ENCODE data around the gene STK32B.

The STK32B gene

GRCh38 chr4:5164221-5164912 is 113.1 kb downstream of the STK32B start:
- no peak for TF ChIP-seq TEAD4 (IDR thresholded peaks at IDR 0.05)
- TF ChIP-seq TAF1 (IDR thresholded peaks at IDR 0.05; ENCODE audit: low read depth): no peak
- TF ChIP-seq RAD21 (IDR thresholded peaks at IDR 0.05; ENCODE audit: low read depth): no peak

DNA sequence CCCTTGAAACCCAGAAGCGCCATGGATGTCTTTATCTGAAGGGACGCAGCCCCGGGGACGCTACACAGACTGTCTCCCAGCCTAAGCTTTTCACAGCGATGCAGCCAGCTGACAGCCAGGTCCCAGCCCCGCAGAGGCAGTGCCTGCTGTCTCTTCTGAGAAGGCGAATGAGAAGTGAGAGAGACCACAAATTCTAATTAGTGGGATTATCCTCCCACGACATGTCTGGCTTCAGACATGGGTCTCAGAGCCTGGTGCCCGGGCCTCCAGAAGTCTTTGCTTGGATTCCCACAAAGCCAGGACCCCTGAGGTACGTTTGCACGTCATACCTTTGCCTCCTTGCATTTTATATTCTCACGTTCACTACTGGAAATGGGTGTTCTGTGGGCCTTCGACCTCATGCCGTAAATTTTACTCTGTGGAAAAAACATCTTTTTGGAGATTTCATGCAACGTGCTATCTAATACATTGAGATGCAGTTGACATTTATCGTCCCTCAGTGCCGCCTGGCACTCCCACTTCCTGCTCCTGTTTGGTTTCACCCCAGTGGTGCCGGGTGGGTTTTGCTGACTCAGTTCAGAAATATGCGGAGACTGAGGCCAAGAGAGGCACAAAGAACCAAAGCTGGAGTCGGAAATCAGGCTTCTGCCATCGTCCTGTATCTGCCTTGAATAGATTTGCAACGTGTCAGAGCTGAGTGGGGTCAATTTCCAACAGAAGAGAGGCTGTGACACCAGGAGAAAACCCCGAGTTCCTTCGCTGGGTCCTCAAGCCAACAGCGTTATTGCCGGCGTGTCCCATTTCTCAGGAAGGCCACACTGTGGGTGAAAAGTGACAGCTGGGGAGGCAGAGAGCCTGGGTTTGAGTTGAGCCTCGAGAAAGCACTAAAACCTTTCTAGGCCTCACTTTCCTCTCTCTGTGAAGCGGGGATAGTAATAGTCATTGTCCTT is 114.4 kb downstream of the STK32B start:
- TF ChIP-seq CEBPB (IDR thresholded peaks at IDR 0.05): no peak
- TF ChIP-seq TAF1 (IDR thresholded peaks at IDR 0.05; ENCODE audit: low read depth): no peak
- no peak for TF ChIP-seq REST (IDR thresholded peaks at IDR 0.05; ENCODE audit: low read depth)
- TF ChIP-seq YY1 (IDR thresholded peaks at IDR 0.05; ENCODE audit: low read depth): no peak
- no peak for TF ChIP-seq TCF12 (IDR thresholded peaks at IDR 0.05; ENCODE audit: low read depth)

- TF ChIP-seq ZBTB7A (IDR thresholded peaks at IDR 0.05; ENCODE audit: low read depth) (no peak), REST (IDR thresholded peaks at IDR 0.05; ENCODE audit: low read depth) (no peak), FOXM1 (IDR thresholded peaks at IDR 0.05; ENCODE audit: borderline replicate concordance, low read depth) (no peak), NFIC (IDR thresholded peaks at IDR 0.05) (no peak), EP300 (IDR thresholded peaks at IDR 0.05; ENCODE audit: borderline replicate concordance) (no peak), CEBPB (IDR thresholded peaks at IDR 0.05) (no peak), EGR1 (IDR thresholded peaks at IDR 0.05) (no peak), TCF12 (IDR thresholded peaks at IDR 0.05; ENCODE audit: low read depth) (no peak), YY1 (IDR thresholded peaks at IDR 0.05; ENCODE audit: low read depth) (no peak), CREB1 (IDR thresholded peaks at IDR 0.05; ENCODE audit: low read depth) (no peak), TEAD4 (IDR thresholded peaks at IDR 0.05) (no peak), RAD21 (IDR thresholded peaks at IDR 0.05; ENCODE audit: low read depth) (no peak), TAF1 (IDR thresholded peaks at IDR 0.05; ENCODE audit: low read depth) (no peak), MAX (IDR thresholded peaks at IDR 0.05) (no peak)
- TF ChIP-seq, protein P1, sequence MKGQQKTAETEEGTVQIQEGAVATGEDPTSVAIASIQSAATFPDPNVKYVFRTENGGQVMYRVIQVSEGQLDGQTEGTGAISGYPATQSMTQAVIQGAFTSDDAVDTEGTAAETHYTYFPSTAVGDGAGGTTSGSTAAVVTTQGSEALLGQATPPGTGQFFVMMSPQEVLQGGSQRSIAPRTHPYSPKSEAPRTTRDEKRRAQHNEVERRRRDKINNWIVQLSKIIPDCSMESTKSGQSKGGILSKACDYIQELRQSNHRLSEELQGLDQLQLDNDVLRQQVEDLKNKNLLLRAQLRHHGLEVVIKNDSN (IDR thresholded peaks at IDR 0.05): no peak
Observed at GRCh38 chr4:5166377-5166776, 115.1 kb downstream of the STK32B start.

GRCh38 chr4:5168891-5169290 is 117.6 kb downstream of the STK32B start:
- TF ChIP-seq MAX (IDR thresholded peaks at IDR 0.05): no peak
- TF ChIP-seq EP300 (IDR thresholded peaks at IDR 0.05; ENCODE audit: borderline replicate concordance): no peak
- no peak for TF ChIP-seq TAF1 (IDR thresholded peaks at IDR 0.05; ENCODE audit: low read depth)
- no peak for TF ChIP-seq FOXM1 (IDR thresholded peaks at IDR 0.05; ENCODE audit: borderline replicate concordance, low read depth)
- no peak for TF ChIP-seq TCF12 (IDR thresholded peaks at IDR 0.05; ENCODE audit: low read depth)
- TF ChIP-seq YY1 (IDR thresholded peaks at IDR 0.05; ENCODE audit: low read depth): no peak
- TF ChIP-seq EGR1 (IDR thresholded peaks at IDR 0.05): no peak
- no peak for TF ChIP-seq CEBPB (IDR thresholded peaks at IDR 0.05)
- no peak for TF ChIP-seq NFIC (IDR thresholded peaks at IDR 0.05)
- TF ChIP-seq TEAD4 (IDR thresholded peaks at IDR 0.05): no peak
- no peak for TF ChIP-seq REST (IDR thresholded peaks at IDR 0.05; ENCODE audit: low read depth)
- TF ChIP-seq RAD21 (IDR thresholded peaks at IDR 0.05; ENCODE audit: low read depth): no peak
- TF ChIP-seq CREB1 (IDR thresholded peaks at IDR 0.05; ENCODE audit: low read depth): no peak
- no peak for TF ChIP-seq ZBTB7A (IDR thresholded peaks at IDR 0.05; ENCODE audit: low read depth)

Measured in Ishikawa (cell line).